Caco-2 (cell line): ENCODE measurements around the gene KLRD1. TPM values are rescaled to one million over a fixed set of nuclear protein-coding genes. Genes with fewer than 3 reads are reported as not detected.
"Not testable (repeated sequence)": the region's sequence is repeated elsewhere in the genome, so short reads cannot be mapped to it uniquely, and the experiment has no call there.

Experiments used
- BruUV-seq: library from RNA; stranded (reverse); fragments of 400-500 nt; replicated peaks from 2 replicates; lab custom pipeline; 2021; lab: Mats Ljungman, UMichigan
- CTCF ChIA-PET: fragments of 300-600 bp; sonication (Branson Sonifier 250); formaldehyde crosslinking; loops from one replicate; lab custom pipeline; 2022; ENCODE audit warnings: antibody characterized with exemption; lab: Charles Lee
- POLR2A ChIA-PET: fragments of 300-600 bp; sonication (Branson Sonifier 250); formaldehyde crosslinking; loops from one replicate; lab custom pipeline; 2022; ENCODE audit warnings: antibody characterized with exemption; lab: Charles Lee
- DNase-seq, 2 experiments: peaks; one replicate each; pipeline versions ENCODE4 v3.0.0 to v3.0.0-alpha.2; 2020 to 2022
- H3K27me3 ChIP-seq: replicated peaks from 2 replicates; pipeline ENCODE4 v1.6.0; 2011; ENCODE audit warnings: low read length; ENCODE audit not compliant: control insufficient read depth, insufficient read depth
- H3K36me3 ChIP-seq: 2 replicates; pipeline ENCODE4 v1.5.1; 2011; ENCODE audit warnings: low read length; ENCODE audit not compliant: control insufficient read depth, insufficient read depth
- H3K4me1 ChIP-seq: fragments of 250-450 bp; sonication (Bioruptor Pico); 2 replicates; pipeline ENCODE4 v1.5.1; 2020; ENCODE audit warnings: mild to moderate bottlenecking
- H3K4me3 ChIP-seq: 2 replicates; pipeline ENCODE4 v1.5.1; 2011; ENCODE audit warnings: low read depth, mild to moderate bottlenecking, control low read depth, low read length
- H3K9me3 ChIP-seq: fragments of 250-450 bp; sonication (Bioruptor Pico); 2 replicates; pipeline ENCODE4 v1.5.1; 2020; ENCODE audit warnings: mild to moderate bottlenecking, moderate library complexity
- H3K27ac Mint-ChIP-seq: one replicate; pipeline ENCODE4 v1.8.0; 2022; ENCODE audit warnings: mixed read lengths; ENCODE audit not compliant: unreplicated experiment
- H3K27me3 Mint-ChIP-seq: one replicate; pipeline ENCODE4 v1.8.0; 2022; ENCODE audit warnings: mixed read lengths; ENCODE audit not compliant: insufficient read depth, unreplicated experiment
- H3K36me3 Mint-ChIP-seq: one replicate; pipeline ENCODE4 v1.8.0; 2022; ENCODE audit warnings: mild to moderate bottlenecking, mixed read lengths; ENCODE audit not compliant: insufficient read depth, unreplicated experiment
- H3K4me1 Mint-ChIP-seq: one replicate; pipeline ENCODE4 v1.8.0; 2022; ENCODE audit warnings: low read depth, mixed read lengths; ENCODE audit not compliant: unreplicated experiment
- H3K4me3 Mint-ChIP-seq: one replicate; pipeline ENCODE4 v1.8.0; 2022; ENCODE audit warnings: mild to moderate bottlenecking, moderate library complexity, mixed read lengths; ENCODE audit not compliant: unreplicated experiment
- H3K9me3 Mint-ChIP-seq: one replicate; pipeline ENCODE4 v1.8.0; 2022; ENCODE audit warnings: mixed read lengths; ENCODE audit not compliant: unreplicated experiment
- CTCF ChIP-seq, 2 experiments: fragments of 200-600 bp in 1 of 2; IDR thresholded peaks; 1 replicate in 1 of 2; 2 replicates in 1 of 2; pipeline versions ENCODE4 v1.5.1 to v1.8.0; 2011 to 2022; ENCODE audit warnings: antibody characterized with exemption in 1 of 2, control low read depth in 1 of 2, inconsistent platforms in 1 of 2, low read depth in 1 of 2, low read length in 1 of 2, mild to moderate bottlenecking in 1 of 2, moderate library complexity in 1 of 2; ENCODE audit not compliant: insufficient read depth in 1 of 2, severe bottlenecking in 1 of 2, unreplicated experiment in 1 of 2
- intact Hi-C: fragments of 100-400 bp; cut with micrococcal nuclease; formaldehyde crosslinking; loops from one replicate; pipeline ENCODE4 v1.10.0; 2022; ENCODE audit not compliant: unreplicated experiment
- total RNA-seq: library from RNA; stranded (reverse); gene quantifications from 2 replicates; pipeline ENCODE4 v1.2.3, GENCODE V29; 2022

The KLRD1 gene
- total RNA-seq, 1 experiment from 2014 or later = 0.05 TPM

GRCh38 chr12:10372559-10372958, 64.9 kb downstream of the KLRD1 start:
- Mint-ChIP-seq H3K9me3 (peaks cover 27% of the 10 kb centered on the region), H3K27me3 (no peaks in the 10 kb centered on the region), H3K27ac (peak overlapping the region; percentile 52), H3K4me3 (peak overlapping the region; percentile 62), H3K4me1 (peaks cover 40% of the 10 kb centered on the region), H3K36me3 (peaks cover 7% of the 10 kb centered on the region)
- CTCF ChIA-PET = no interaction called here
- peak; percentile 52 to 61 for DNase-seq
- H3K36me3 ChIP-seq = no peaks in the 10 kb centered on the region; the same call in 1 of the 2 replicates
- no peak overlapping the region for H3K4me3 ChIP-seq
- TF ChIP-seq CTCF (IDR thresholded peaks at IDR 0.05; ENCODE audit: insufficient read depth in 1 of 2, low read depth in 1 of 2, low read length in 1 of 2, severe bottlenecking in 1 of 2, unreplicated experiment in 1 of 2) = no peak
- no TSS peak for BruUV-seq
- H3K27me3 ChIP-seq = no peaks in the 10 kb centered on the region
- H3K9me3 ChIP-seq = peaks cover 17% of the 10 kb centered on the region
- peaks cover 27% of the 10 kb centered on the region for H3K4me1 ChIP-seq
- intact Hi-C loops = loop anchor here (1.0 kb wide), 2 partner anchors 11 to 23 kb away; no protein-coding TSS in a partner anchor
- POLR2A ChIA-PET = no interaction called here

GRCh38 chr12:10374624-10375018, 67.0 kb downstream of the KLRD1 start:
- Mint-ChIP-seq H3K4me1 (peaks cover 40% of the 10 kb centered on the region), H3K9me3 (peaks cover 11% of the 10 kb centered on the region), H3K36me3 (peaks cover 7% of the 10 kb centered on the region), H3K27ac (no peak overlapping the region), H3K4me3 (no peak overlapping the region), H3K27me3 (no peaks in the 10 kb centered on the region)
- ChIA-PET POLR2A (no interaction called here), CTCF (no interaction called here)
- H3K27me3 ChIP-seq = no peaks in the 10 kb centered on the region
- BruUV-seq = no TSS peak
- no peak overlapping the region for H3K4me3 ChIP-seq
- TF ChIP-seq CTCF (IDR thresholded peaks at IDR 0.05; ENCODE audit: insufficient read depth in 1 of 2, low read depth in 1 of 2, low read length in 1 of 2, severe bottlenecking in 1 of 2, unreplicated experiment in 1 of 2) = no peak
- intact Hi-C loops = no loop called here
- H3K36me3 ChIP-seq = no peaks in the 10 kb centered on the region
- H3K9me3 ChIP-seq = peaks cover 3% of the 10 kb centered on the region; the same call in 1 of the 2 replicates
- no peak for DNase-seq
- H3K4me1 ChIP-seq = peaks cover 27% of the 10 kb centered on the region

GRCh38 chr12:10378737-10379136, 71.1 kb downstream of the KLRD1 start:
- intact Hi-C loops, H3K36me3 Mint-ChIP-seq: not testable (repeated sequence)

More at GRCh38 chr12:10378737-10379136, 71.1 kb downstream of the KLRD1 start:
- H3K4me3 Mint-ChIP-seq, CTCF ChIA-PET, H3K27me3 ChIP-seq, H3K36me3 ChIP-seq, H3K9me3 ChIP-seq, DNase-seq, POLR2A ChIA-PET, H3K27me3 Mint-ChIP-seq, H3K27ac Mint-ChIP-seq, BruUV-seq, H3K4me3 ChIP-seq, H3K4me1 ChIP-seq: not testable (repeated sequence)
- peaks cover 25% of the 10 kb centered on the region for H3K9me3 Mint-ChIP-seq
- H3K4me1 Mint-ChIP-seq = peaks cover 21% of the 10 kb centered on the region

Other genes with a start within 250 kb of the KLRD1 start
- not detected in 2 replicates for gene CLEC1A, start 208.9 kb upstream of the KLRD1 start, total RNA-seq
- not detected in 2 replicates for gene CLEC7A, start 177.7 kb upstream of the KLRD1 start, total RNA-seq
- 176 and 183 TPM in 2 replicates for gene OLR1, start 135.7 kb upstream of the KLRD1 start, total RNA-seq
- gene TMEM52B, start 128.8 kb upstream of the KLRD1 start, total RNA-seq = 41.8 and 46.0 TPM in 2 replicates
- gene GABARAPL1, start 95.0 kb upstream of the KLRD1 start, total RNA-seq = 106 TPM in 2 replicates
- 0.18 and 0.28 TPM in 2 replicates for gene KLRK1, start 82.2 kb downstream of the KLRD1 start, total RNA-seq
- not detected in 2 replicates for gene KLRC4, start 101.9 kb downstream of the KLRD1 start, total RNA-seq
- gene KLRC3, start 112.7 kb downstream of the KLRD1 start, total RNA-seq = not detected in 2 replicates
- not detected in 2 replicates for gene KLRC2, start 128.1 kb downstream of the KLRD1 start, total RNA-seq
- gene KLRC1, start 145.5 kb downstream of the KLRD1 start, total RNA-seq = not detected in 2 replicates
- 0.73 and 1.1 TPM in 2 replicates for gene EIF2S3B, start 198.0 kb downstream of the KLRD1 start, total RNA-seq